ENCODE measurements around the gene DESI2.
"Not testable (repeated sequence)": the region's sequence is repeated elsewhere in the genome, so short reads cannot be mapped to it uniquely, and the experiment has no call there.

The DESI2 gene

DNA sequence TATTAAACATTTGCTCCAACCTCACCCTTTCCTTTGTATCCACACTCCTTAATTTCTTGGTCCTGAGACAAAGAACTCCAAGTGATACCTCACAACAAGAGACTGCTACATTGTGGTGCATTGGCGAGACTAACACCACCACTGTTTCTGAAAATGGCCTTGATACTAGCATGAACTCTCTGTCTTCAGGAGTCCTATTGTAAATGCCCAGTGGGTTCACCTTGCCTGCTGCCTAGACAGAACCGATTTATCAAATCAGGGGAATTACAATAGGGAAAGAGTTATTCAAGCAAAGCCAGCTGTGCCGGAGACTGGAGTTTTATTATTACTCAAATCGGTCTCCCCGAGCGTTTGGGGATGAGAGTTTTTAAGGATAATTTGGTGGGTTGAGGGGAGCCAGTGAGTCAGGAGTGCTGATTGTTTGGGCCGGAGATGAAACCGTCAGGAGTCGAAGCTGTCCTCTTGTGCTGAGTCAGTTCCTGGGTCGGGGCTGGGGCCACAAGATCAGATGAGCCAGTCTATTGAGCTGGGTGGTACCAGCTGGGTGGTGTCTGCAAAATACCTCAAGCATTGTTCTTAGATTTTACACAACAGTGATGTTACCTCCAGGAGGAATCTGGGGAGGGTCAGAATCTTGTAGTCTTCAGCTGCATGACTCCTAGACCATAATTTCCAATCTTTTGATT is 83.1 kb downstream of the DESI2 start:
- H3K4me3 ChIP-seq (ENCODE audit: low read length), result no peak overlapping the region
- no peak for TF ChIP-seq ZNF274 (IDR thresholded peaks at IDR 0.05; ENCODE audit: low read depth, low read length)

DNA sequence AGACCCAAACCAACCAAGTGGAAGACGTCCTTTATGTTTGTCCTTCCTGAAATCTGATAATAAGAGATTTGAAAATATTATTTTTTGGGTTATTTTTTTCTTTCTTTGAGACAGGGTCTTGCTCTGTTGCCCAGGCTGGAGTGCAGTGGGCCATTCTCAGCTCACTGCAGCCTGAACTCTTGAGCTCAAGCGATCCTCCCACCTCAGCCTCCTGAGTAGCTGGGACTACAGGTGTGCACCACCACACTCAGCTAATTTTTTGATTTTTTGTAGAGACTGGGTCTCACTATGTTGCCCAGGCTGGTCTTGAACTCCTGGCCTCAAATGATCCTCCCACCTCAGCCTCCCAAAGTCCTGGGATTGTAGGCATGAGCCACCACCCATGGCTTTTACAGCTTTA is 86.2 kb downstream of the DESI2 start:
- H3K4me3 ChIP-seq (ENCODE audit: low read length), result not testable (repeated sequence)

DNA sequence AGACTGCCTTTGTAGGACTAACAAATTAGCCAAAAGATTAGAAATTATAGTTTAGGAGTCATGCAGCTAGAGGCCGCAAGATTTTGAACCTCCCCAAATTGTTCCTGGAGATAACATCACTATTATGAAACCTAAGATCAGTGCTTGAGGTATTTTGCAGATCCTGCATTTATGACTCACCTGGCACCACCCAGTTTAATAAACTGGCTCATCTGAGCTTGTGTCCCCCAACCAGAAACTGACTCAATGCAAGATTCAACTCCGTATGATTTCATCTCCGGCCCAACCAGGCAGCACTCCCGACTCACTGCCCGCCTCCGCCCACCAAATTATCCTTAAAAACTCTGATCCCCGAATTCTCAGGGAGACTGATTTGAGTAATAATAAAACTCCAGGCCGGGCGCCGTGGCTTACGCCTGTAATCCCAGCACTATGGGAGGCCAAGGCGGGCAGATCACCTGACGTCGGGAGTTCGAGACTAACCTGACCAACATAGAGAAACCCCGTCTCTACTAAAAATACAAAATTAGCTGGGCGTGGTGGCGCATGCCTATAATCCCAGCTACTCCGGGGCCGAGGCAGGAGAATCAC is 87.2 kb downstream of the DESI2 start:
- H3K4me3 ChIP-seq (ENCODE audit: low read length), result not testable (repeated sequence)

DNA sequence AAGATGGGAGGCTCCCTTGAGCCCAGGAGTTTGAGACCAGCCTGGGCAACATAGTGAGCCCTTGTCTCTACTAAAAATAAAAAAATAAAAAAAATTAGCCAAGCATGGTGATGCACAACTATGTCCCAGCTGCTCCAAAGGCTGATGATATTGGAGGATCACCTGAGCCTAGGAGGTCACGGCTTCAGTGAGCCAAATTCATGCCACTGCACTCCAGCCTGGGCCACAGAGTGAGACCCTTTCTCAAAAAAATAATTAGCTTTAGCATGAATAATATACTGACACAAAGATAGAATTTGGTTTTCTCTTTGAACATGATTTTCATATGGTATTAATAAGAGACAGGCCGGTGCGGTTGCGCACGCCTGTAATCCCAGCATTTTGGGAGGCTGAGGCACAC is 88.8 kb downstream of the DESI2 start:
- no peak overlapping the region for H3K4me3 ChIP-seq (ENCODE audit: low read length)
- TF ChIP-seq ZNF274 (IDR thresholded peaks at IDR 0.05; ENCODE audit: low read depth, low read length), result no peak

DNA sequence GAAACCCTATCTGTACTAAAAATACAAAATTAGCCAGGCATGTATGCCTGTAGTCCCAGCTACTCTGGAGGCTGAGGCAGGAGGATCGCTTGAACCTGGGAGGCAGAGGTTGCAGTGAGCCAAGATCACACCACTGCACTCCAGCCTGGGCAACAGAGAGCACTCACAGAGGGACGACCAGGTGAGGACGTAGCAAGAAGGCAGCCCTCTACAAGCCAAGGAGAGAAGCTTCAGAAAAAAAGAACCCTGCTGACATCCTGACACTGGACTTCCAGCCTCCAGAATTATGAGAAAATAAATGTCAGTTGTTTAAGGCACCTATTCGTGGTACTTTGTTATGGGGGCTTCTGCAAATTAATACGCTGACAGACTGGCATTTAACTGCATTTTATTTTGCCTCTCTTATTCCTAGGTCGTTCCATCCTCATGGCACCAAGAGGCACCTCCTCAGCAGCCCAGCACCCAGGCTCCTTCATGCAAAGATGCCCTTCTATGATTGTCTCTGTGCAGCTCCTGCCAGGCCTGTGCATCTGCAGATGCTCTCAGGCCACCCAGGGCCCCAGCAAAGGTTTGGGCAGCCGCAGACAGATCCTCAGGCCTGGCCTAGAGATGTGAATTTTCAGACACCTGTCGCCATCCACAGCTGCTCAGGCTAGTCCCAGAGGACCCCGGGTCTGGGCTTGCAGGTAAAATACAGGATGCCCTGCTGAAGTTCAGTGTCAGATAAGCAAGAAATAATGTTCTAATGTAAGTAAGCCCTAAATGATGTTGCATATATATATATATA is 96.5 kb downstream of the DESI2 start:
- no peak overlapping the region for H3K4me3 ChIP-seq (ENCODE audit: low read length)

DNA sequence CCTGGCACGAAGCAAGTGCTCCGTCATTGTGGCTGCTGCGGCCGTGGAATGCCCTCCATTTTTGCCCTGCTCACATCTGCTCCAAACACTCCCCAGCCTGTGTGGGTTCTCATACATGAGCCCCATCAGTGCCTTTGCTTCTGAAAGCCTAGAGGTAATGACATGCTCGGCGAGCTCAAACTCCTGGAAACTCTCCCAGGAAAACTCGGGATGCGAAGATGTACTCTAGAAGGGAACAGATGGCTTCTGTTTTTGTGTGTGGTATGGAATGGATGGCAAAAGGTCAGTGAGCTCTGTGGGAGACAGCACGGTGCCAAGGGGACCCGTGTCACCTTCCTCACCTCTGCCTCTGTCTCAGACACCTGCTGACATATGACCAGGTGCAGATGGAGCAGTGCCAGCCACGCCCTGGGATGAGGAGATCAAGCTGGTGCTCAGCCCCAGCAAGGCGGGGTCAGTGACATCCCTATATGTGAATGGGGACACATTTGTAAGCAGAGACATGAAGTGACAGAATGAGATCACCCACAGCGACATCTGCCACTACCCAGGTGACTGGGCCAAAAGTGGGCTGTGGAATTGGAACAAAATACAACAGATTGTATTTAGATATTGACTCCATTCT is 98.5 kb downstream of the DESI2 start:
- TF ChIP-seq ZNF274 (IDR thresholded peaks at IDR 0.05; ENCODE audit: low read depth, low read length), result no peak

More for the DNA sequence above, 96.5 kb downstream of the DESI2 start:
- TF ChIP-seq ZNF274 (IDR thresholded peaks at IDR 0.05; ENCODE audit: low read depth, low read length), result no peak

DNA sequence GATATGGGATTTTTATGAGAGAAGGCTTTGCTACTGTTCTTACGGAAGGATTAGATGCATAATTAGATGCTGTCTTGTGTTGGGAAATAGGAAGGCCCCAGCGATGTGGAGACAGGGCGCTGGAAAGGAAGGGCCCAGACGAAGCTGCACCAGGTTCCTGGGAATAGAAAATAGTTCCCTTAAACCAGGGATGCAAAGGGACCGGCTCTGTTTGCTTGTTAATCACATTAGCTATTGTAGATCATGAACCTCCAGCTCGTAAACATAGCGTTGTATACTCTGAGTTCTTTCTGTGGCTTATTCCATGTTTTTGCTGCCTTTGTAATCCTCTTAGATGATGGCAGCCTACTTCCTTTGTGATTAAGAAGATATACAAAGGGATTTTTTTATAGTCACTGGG is 102.7 kb downstream of the DESI2 start:
- TF ChIP-seq ZNF274 (IDR thresholded peaks at IDR 0.05; ENCODE audit: low read depth, low read length), result no peak
- H3K4me3 ChIP-seq (ENCODE audit: low read length), result no peak overlapping the region

More for the DNA sequence above, 98.5 kb downstream of the DESI2 start:
- no peak overlapping the region for H3K4me3 ChIP-seq (ENCODE audit: low read length)

DNA sequence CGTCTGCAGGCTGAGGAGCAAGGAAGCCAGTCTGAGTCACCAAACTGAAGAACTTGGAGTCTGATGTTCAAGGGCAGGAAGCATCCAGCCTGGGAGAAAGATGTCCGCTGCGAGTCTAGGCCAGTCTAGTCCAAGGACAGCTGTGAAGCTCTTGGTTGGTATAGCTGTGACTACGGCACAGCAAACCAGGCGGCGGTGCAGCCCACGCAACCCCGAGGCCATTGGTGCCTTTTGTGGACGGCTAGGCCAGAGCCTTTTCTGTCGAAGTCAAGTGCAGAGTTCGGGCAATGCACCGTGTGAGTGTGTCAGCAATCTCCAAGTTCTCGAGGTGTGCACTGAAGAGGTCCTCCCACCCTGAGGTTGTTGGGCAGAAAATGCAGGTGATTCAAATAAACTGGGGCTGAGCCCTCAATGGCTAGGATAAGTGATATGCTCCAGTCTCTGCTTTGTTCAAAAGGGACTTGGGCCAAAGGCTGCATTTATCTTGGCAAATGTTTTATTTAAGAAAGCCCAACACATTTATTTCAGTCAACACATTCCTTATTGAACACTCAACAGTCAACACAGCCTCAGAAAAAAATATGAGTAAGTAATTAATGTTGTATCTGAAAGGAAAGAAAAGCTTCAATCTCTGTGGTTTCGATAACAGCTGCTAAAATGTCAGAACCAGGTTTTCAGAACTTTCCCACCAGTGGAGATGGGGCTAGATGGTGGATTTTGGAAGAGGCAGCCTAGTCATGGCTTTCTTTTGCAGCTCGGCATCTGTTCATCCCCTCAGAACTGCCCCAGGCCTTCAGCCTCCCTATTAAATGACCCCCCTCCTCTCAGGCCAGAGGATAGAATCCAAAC is 104.4 kb downstream of the DESI2 start:
- no peak for TF ChIP-seq ZNF274 (IDR thresholded peaks at IDR 0.05; ENCODE audit: low read depth, low read length)
- H3K4me3 ChIP-seq (ENCODE audit: low read length), result no peak overlapping the region

Data from GM08714 (cell line).